ENCODE data around the gene VWA1.
"Not testable (repeated sequence)": the region's sequence is repeated elsewhere in the genome, so short reads cannot be mapped to it uniquely, and the experiment has no call there.

VWA1 gene

DNA sequence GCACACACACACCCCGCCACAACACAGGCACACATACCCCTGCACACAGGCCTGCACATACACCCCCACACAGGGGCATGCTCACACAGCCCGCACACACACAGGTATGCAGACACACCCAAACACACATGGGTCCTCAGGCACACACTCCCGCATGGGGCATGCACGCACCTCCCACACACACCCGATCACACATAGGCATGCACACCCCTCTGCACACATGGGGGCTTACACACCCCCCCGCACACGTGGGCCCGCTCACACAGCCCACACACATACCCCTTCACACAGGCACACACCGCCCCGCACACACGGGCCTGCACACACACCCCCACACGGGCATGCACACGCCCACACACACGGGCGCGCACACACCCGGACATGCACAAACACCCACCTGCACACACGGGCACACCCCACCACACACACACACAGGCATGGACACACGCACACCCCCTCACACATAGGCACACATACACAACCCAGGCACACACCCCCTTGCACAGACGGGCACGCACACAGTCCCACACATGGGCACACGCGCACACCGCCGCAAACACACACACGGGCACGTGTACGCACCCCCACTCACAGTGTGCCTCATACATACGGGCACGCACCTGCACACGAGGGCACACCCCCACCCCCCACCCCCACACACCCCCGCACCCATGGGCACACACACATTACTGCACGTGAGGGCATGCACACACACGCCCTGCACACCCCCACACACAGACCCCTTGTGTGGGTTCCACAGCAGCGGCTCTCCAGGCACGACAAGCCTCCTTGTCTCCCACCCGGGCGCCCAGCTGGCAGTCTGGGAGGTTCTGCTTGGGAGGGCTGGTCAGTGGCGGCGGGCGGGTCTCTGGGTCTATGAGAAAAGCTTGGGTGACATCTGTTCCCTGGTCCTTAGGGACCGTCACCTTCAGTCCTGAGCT lies 44.3 kb downstream of the VWA1 start:
- Histone ChIP-seq H3K36me3 (ENCODE audit: control insufficient read depth in 4 of 4, insufficient read depth in 4 of 4, low read length in 3 of 4) (peaks cover 8 to 52% (median 41%) of the 10 kb centered on the region in 4 experiments), H3K4me3 (ENCODE audit: control insufficient read depth in 1 of 7, extremely low read depth in 1 of 7, insufficient read depth in 4 of 7, low read depth in 2 of 7, low read length in 6 of 7) (no peak overlapping the region)
- WGBS (ENCODE audit: insufficient coverage): 99% methylated on average over 21 of the region's 42 CpGs

DNA sequence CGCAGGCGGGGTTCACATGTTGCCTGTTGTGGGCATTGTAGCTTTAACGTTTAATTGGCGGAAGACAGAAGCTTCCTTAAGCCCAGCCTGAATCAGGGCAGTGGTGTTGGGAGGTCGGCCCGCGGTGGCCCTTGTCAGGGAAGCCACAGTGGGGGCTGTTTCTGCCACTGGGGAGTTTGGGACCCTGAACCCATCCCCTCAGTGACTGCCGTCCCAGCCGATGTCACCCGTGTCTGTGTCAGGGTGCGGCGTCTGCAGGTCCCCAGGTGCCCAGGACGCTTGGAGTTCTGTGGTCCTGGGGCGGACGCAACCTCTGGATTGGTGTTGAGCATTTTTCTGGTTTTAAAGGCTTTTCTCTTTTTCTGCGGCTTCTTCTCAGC lies 45.0 kb downstream of the VWA1 start:
- H3K27me3 ChIP-seq (replicated peaks in 2 of 5; ENCODE audit: control insufficient read depth in 4 of 5, insufficient read depth in 5 of 5, low read length in 4 of 5); POLR2A ChIA-PET; H3K4me1 ChIP-seq (ENCODE audit: control extremely low read depth in 1 of 4, control insufficient read depth in 4 of 4, insufficient read depth in 4 of 4, low read length in 3 of 4); DNase-seq; H3K9me3 ChIP-seq (ENCODE audit: control extremely low read depth in 1 of 5, control insufficient read depth in 4 of 5, insufficient read depth in 2 of 5, low read depth in 1 of 5, low read length in 4 of 5); CTCF ChIA-PET; H3K4me3 ChIP-seq (ENCODE audit: control insufficient read depth in 1 of 7, extremely low read depth in 1 of 7, insufficient read depth in 4 of 7, low read depth in 2 of 7, low read length in 6 of 7); H3K27ac ChIP-seq (ENCODE audit: insufficient read depth in 1 of 2, low read depth in 1 of 2, low read length in 2 of 2, poor library complexity in 1 of 2, severe bottlenecking in 2 of 2): not testable (repeated sequence)
- 100% methylated on average over 9 of the region's 16 CpGs for WGBS (ENCODE audit: insufficient coverage)
- H3K36me3 ChIP-seq (ENCODE audit: control insufficient read depth in 4 of 4, insufficient read depth in 4 of 4, low read length in 3 of 4): peaks cover 8 to 52% (median 41%) of the 10 kb centered on the region in 4 experiments

More for the DNA sequence above, 44.3 kb downstream of the VWA1 start:
- CTCF ChIA-PET: no interaction called here
- Histone ChIP-seq H3K9me3 (ENCODE audit: control extremely low read depth in 1 of 5, control insufficient read depth in 4 of 5, insufficient read depth in 2 of 5, low read depth in 1 of 5, low read length in 4 of 5) (no peaks in the 10 kb centered on the region), H3K27me3 (replicated peaks in 2 of 5; ENCODE audit: control insufficient read depth in 4 of 5, insufficient read depth in 5 of 5, low read length in 4 of 5) (no peaks in the 10 kb centered on the region), H3K4me1 (ENCODE audit: control extremely low read depth in 1 of 4, control insufficient read depth in 4 of 4, insufficient read depth in 4 of 4, low read length in 3 of 4) (no peaks in the 10 kb centered on the region), H3K27ac (ENCODE audit: insufficient read depth in 1 of 2, low read depth in 1 of 2, low read length in 2 of 2, poor library complexity in 1 of 2, severe bottlenecking in 2 of 2) (no peak overlapping the region)
- POLR2A ChIA-PET: no interaction called here
- DNase-seq: no peak

DNA sequence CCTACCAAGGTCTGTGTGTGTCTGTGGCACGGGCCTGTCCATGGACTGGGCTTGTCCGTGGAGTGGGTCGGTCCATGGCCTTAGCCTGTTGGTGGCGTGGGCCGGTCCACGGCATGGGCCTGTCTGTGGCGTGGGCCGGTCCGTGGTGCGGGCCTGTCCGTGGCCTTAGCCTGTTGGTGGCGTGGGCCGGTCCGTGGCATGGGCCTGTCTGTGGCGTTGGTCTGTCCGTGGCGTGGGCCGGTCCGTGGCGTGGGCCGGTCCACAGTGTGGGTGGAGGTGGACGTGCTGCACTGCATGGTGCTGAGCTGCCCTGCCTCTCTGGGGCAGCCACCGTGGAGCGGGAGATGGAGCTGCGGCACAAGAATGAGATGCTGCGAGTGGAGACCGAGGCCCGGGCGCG lies 46.3 kb downstream of the VWA1 start:
- H3K4me3 ChIP-seq (ENCODE audit: control insufficient read depth in 1 of 7, extremely low read depth in 1 of 7, insufficient read depth in 4 of 7, low read depth in 2 of 7, low read length in 6 of 7); H3K4me1 ChIP-seq (ENCODE audit: control extremely low read depth in 1 of 4, control insufficient read depth in 4 of 4, insufficient read depth in 4 of 4, low read length in 3 of 4); DNase-seq; CTCF ChIA-PET; H3K27ac ChIP-seq (ENCODE audit: insufficient read depth in 1 of 2, low read depth in 1 of 2, low read length in 2 of 2, poor library complexity in 1 of 2, severe bottlenecking in 2 of 2); H3K9me3 ChIP-seq (ENCODE audit: control extremely low read depth in 1 of 5, control insufficient read depth in 4 of 5, insufficient read depth in 2 of 5, low read depth in 1 of 5, low read length in 4 of 5); H3K27me3 ChIP-seq (replicated peaks in 2 of 5; ENCODE audit: control insufficient read depth in 4 of 5, insufficient read depth in 5 of 5, low read length in 4 of 5); POLR2A ChIA-PET: not testable (repeated sequence)
- WGBS (ENCODE audit: insufficient coverage): 98% methylated on average over 15 of the region's 30 CpGs
- H3K36me3 ChIP-seq (ENCODE audit: control insufficient read depth in 4 of 4, insufficient read depth in 4 of 4, low read length in 3 of 4): peaks cover 8 to 59% (median 45%) of the 10 kb centered on the region in 4 experiments

DNA sequence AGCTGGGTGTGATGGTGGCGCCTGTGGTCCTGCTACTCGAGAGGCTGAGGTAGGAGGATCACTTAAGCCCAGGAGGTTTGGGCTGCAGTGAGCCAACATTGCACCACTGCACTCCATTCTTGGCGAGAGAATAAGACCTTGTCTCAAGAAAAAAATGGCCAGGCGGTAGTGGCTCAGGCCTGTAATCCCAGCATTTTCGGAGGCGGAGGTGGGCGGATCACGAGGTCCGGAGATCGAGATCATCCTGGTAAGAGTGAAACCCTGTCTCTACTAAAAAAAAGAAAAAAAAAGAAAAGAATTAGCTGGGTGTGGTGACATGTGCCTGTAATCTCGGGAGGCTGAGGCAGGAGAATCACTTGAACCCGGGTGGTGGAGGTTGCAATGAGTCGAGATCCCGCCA lies 47.4 kb downstream of the VWA1 start:
- Histone ChIP-seq H3K36me3 (ENCODE audit: control insufficient read depth in 4 of 4, insufficient read depth in 4 of 4, low read length in 3 of 4) (peaks cover 8 to 59% (median 45%) of the 10 kb centered on the region in 4 experiments), H3K27me3 (replicated peaks in 2 of 5; ENCODE audit: control insufficient read depth in 4 of 5, insufficient read depth in 5 of 5, low read length in 4 of 5) (no peaks in the 10 kb centered on the region), H3K4me1 (ENCODE audit: control extremely low read depth in 1 of 4, control insufficient read depth in 4 of 4, insufficient read depth in 4 of 4, low read length in 3 of 4) (no peaks in the 10 kb centered on the region), H3K27ac (ENCODE audit: insufficient read depth in 1 of 2, low read depth in 1 of 2, low read length in 2 of 2, poor library complexity in 1 of 2, severe bottlenecking in 2 of 2) (no peak overlapping the region), H3K9me3 (ENCODE audit: control extremely low read depth in 1 of 5, control insufficient read depth in 4 of 5, insufficient read depth in 2 of 5, low read depth in 1 of 5, low read length in 4 of 5) (no peaks in the 10 kb centered on the region), H3K4me3 (ENCODE audit: control insufficient read depth in 1 of 7, extremely low read depth in 1 of 7, insufficient read depth in 4 of 7, low read depth in 2 of 7, low read length in 6 of 7) (no peak overlapping the region)
- ChIA-PET POLR2A (no interaction called here), CTCF (no interaction called here)
- no peak for DNase-seq
- 96% methylated on average over 13 of the region's 14 CpGs for WGBS (ENCODE audit: insufficient coverage)

DNA sequence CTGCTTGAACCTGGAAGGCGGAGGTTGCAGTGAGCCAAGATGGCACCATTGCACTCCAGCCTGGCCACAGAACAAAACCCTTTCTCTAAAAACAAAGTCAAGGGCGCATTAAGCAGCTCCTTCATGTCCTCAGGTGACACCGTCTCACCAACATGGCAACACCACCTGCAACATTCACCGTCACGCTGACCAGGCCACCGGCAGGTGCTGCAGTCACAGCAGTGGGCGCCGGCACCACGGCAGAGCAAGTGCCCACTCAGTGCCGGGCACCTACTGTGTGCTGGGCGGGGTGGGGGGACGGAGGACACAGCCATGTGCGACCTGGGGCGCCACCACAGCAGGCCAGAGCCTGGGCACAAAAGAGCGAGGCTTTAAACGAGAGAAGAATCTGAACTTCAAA lies 48.2 kb downstream of the VWA1 start:
- Histone ChIP-seq H3K36me3 (ENCODE audit: control insufficient read depth in 4 of 4, insufficient read depth in 4 of 4, low read length in 3 of 4) (peaks cover 8 to 61% (median 42%) of the 10 kb centered on the region in 4 experiments), H3K27me3 (replicated peaks in 2 of 5; ENCODE audit: control insufficient read depth in 4 of 5, insufficient read depth in 5 of 5, low read length in 4 of 5) (no peaks in the 10 kb centered on the region), H3K4me1 (ENCODE audit: control extremely low read depth in 1 of 4, control insufficient read depth in 4 of 4, insufficient read depth in 4 of 4, low read length in 3 of 4) (no peaks in the 10 kb centered on the region), H3K27ac (ENCODE audit: insufficient read depth in 1 of 2, low read depth in 1 of 2, low read length in 2 of 2, poor library complexity in 1 of 2, severe bottlenecking in 2 of 2) (no peak overlapping the region), H3K4me3 (ENCODE audit: control insufficient read depth in 1 of 7, extremely low read depth in 1 of 7, insufficient read depth in 4 of 7, low read depth in 2 of 7, low read length in 6 of 7) (no peak overlapping the region), H3K9me3 (ENCODE audit: control extremely low read depth in 1 of 5, control insufficient read depth in 4 of 5, insufficient read depth in 2 of 5, low read depth in 1 of 5, low read length in 4 of 5) (no peaks in the 10 kb centered on the region)
- WGBS (ENCODE audit: insufficient coverage): 96% methylated on average over 16 of the region's 16 CpGs
- ChIA-PET POLR2A (no interaction called here), CTCF (interaction anchor here (1.2 kb wide), 1 partner anchor 21 kb away, joined by 4 read pairs; no protein-coding TSS in a partner anchor)
- no peak for DNase-seq

DNA sequence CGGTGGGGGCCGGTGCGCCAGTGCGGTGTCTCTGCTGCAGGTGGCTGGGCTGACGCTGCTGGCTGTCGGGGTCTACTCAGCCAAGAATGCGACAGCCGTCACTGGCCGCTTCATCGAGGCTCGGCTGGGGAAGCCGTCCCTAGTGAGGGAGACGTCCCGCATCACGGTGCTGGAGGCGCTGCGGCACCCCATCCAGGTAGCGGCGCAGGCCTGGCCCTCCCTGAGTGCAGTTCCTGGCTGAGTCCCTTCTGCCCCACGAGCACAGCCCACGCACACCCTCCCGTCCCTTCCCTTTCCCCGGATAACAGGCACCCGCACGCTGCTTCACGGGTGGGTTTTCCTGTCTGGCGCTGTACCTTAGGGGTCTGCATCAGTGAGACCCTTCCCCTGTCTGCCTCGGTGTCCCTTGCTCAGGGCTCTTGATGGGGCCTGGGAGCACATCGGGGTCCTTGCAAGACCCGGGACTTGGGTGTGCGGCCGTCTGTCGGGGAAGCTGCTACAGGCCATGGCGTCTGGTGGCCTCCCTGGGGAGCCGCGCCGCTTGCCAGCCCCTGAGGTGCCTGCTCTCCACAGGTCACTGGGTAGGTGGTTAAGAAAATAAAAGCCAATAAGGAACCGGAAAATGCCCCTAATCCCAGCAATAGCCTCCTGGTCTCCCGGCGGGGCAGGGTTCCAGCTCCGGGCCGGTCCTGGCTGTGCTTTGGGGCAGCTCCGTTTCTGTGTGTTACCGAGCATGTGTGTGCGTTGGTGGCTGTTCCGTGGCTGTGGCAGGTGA lies 49.7 kb downstream of the VWA1 start:
- 100% methylated on average over 1 of the region's 46 CpGs for WGBS (ENCODE audit: insufficient coverage)
- not testable (repeated sequence) for H3K4me3 ChIP-seq (ENCODE audit: control insufficient read depth in 1 of 7, extremely low read depth in 1 of 7, insufficient read depth in 4 of 7, low read depth in 2 of 7, low read length in 6 of 7)

DNA sequence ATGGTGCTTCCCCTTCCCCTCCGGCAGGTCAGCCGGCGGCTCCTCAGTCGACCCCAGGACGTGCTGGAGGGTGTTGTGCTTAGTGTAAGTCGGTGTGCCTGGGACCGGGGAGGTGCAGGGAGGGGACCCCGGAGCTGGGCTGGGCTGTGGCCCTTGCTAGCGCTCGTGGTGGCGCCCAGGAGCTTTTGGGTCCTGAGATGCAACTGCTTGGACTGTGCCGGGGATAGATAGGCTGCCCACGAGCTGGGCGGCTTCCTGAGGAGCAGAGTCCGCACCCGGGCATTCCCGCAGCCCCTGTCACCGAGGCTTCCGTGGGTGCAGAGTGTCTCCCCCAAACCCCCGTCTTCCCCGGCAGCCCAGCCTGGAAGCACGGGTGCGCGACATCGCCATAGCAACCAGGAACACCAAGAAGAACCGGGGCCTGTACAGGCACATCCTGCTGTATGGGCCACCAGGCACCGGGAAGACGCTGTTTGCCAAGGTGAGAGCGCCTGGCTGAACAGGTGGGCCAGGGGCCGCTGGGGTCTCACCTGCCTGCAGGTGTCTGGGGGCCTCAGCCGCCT lies 50.3 kb downstream of the VWA1 start:
- peaks cover 4 to 65% (median 46%) of the 10 kb centered on the region in 4 experiments for H3K36me3 ChIP-seq (ENCODE audit: control insufficient read depth in 4 of 4, insufficient read depth in 4 of 4, low read length in 3 of 4)
- 94% methylated on average over 23 of the region's 31 CpGs for WGBS (ENCODE audit: insufficient coverage)
- H3K9me3 ChIP-seq (ENCODE audit: control extremely low read depth in 1 of 5, control insufficient read depth in 4 of 5, insufficient read depth in 2 of 5, low read depth in 1 of 5, low read length in 4 of 5); POLR2A ChIA-PET; H3K4me1 ChIP-seq (ENCODE audit: control extremely low read depth in 1 of 4, control insufficient read depth in 4 of 4, insufficient read depth in 4 of 4, low read length in 3 of 4); H3K4me3 ChIP-seq (ENCODE audit: control insufficient read depth in 1 of 7, extremely low read depth in 1 of 7, insufficient read depth in 4 of 7, low read depth in 2 of 7, low read length in 6 of 7); DNase-seq; H3K27me3 ChIP-seq (replicated peaks in 2 of 5; ENCODE audit: control insufficient read depth in 4 of 5, insufficient read depth in 5 of 5, low read length in 4 of 5); CTCF ChIA-PET; H3K27ac ChIP-seq (ENCODE audit: insufficient read depth in 1 of 2, low read depth in 1 of 2, low read length in 2 of 2, poor library complexity in 1 of 2, severe bottlenecking in 2 of 2): not testable (repeated sequence)

More for the DNA sequence above, 49.7 kb downstream of the VWA1 start:
- H3K27me3 ChIP-seq (replicated peaks in 2 of 5; ENCODE audit: control insufficient read depth in 4 of 5, insufficient read depth in 5 of 5, low read length in 4 of 5); POLR2A ChIA-PET; H3K9me3 ChIP-seq (ENCODE audit: control extremely low read depth in 1 of 5, control insufficient read depth in 4 of 5, insufficient read depth in 2 of 5, low read depth in 1 of 5, low read length in 4 of 5); CTCF ChIA-PET; H3K4me1 ChIP-seq (ENCODE audit: control extremely low read depth in 1 of 4, control insufficient read depth in 4 of 4, insufficient read depth in 4 of 4, low read length in 3 of 4); H3K27ac ChIP-seq (ENCODE audit: insufficient read depth in 1 of 2, low read depth in 1 of 2, low read length in 2 of 2, poor library complexity in 1 of 2, severe bottlenecking in 2 of 2); DNase-seq: not testable (repeated sequence)
- H3K36me3 ChIP-seq (ENCODE audit: control insufficient read depth in 4 of 4, insufficient read depth in 4 of 4, low read length in 3 of 4): peaks cover 4 to 63% (median 43%) of the 10 kb centered on the region in 4 experiments

All from common myeloid progenitor, CD34-positive (primary cell).